HEK293 (cell line): Measurements from ENCODE around the gene EDIL3.

Source experiments
- CTCF ChIA-PET: fragments of 350-600 bp; formaldehyde crosslinking; extraction: SDS; loops from one replicate; lab custom pipeline; 2021; ENCODE audit warnings: antibody characterized with exemption; lab: Yijun Ruan, JAX
- POLR2A ChIA-PET: fragments of 300-600 bp; formaldehyde crosslinking; extraction: SDS; loops from one replicate; lab custom pipeline; 2020; ENCODE audit warnings: antibody characterized with exemption, inconsistent platforms; lab: Yijun Ruan, JAX
- H3K27ac ChIP-seq: fragments of 200-500 bp; sonication (Bioruptor generic); 2 replicates; pipeline ENCODE4 v1.5.1; 2014; ENCODE audit warnings: low read depth, low read length, control low read depth, inconsistent platforms; ENCODE audit errors: extremely low read depth
- H3K36me3 ChIP-seq, 2 experiments: fragments of 200-500 bp in 1 of 2; sonication (Bioruptor generic) in 1 of 2; 1 replicate in 1 of 2; 2 replicates in 1 of 2; pipeline ENCODE4 v1.5.1; 2014 to 2017; ENCODE audit warnings: inconsistent platforms in 2 of 2, low read length in 2 of 2; ENCODE audit not compliant: control insufficient read depth in 2 of 2, insufficient read depth in 1 of 2
- H3K4me1 ChIP-seq: fragments of 200-500 bp; sonication (Bioruptor generic); 2 replicates; pipeline ENCODE4 v1.5.1; 2014; ENCODE audit warnings: mild to moderate bottlenecking, low read length, inconsistent platforms; ENCODE audit not compliant: control insufficient read depth, insufficient read depth
- H3K4me3 ChIP-seq: 2 replicates; pipeline ENCODE4 v1.5.1; 2011; ENCODE audit warnings: low read depth, mild to moderate bottlenecking, control low read depth, low read length, moderate library complexity
- H3K9me3 ChIP-seq: fragments of 200-500 bp; sonication (Bioruptor generic); 2 replicates; pipeline ENCODE4 v1.5.1; 2014; ENCODE audit warnings: low read depth, low read length, inconsistent platforms; ENCODE audit not compliant: control insufficient read depth, insufficient read depth
- EGR2 ChIP-seq: fragments of 450-650 bp; formaldehyde crosslinking; IDR thresholded peaks from 2 replicates; pipeline ENCODE4 v1.5.1; 2016; ENCODE audit warnings: low read depth, missing biosample characterization, missing genetic modification characterization
- ELK4 ChIP-seq: IDR thresholded peaks from 2 replicates; pipeline ENCODE4 v1.6.1; 2011; ENCODE audit warnings: mild to moderate bottlenecking, low read depth, low read length, borderline replicate concordance
- INSM2 ChIP-seq: fragments of 450-650 bp; formaldehyde crosslinking; IDR thresholded peaks from 2 replicates; pipeline ENCODE4 v1.5.1; 2016; ENCODE audit warnings: missing biosample characterization, missing genetic modification characterization
- KLF10 ChIP-seq: fragments of 450-650 bp; IDR thresholded peaks from 2 replicates; pipeline ENCODE4 v1.5.1; 2018; ENCODE audit warnings: missing biosample characterization, mild to moderate bottlenecking, missing genetic modification characterization
- KLF8 ChIP-seq: fragments of 450-650 bp; formaldehyde crosslinking; IDR thresholded peaks from 2 replicates; pipeline ENCODE4 v1.5.1; 2016; ENCODE audit warnings: missing biosample characterization, missing genetic modification characterization
- PRDM2 ChIP-seq: fragments of 450-650 bp; formaldehyde crosslinking; IDR thresholded peaks from 2 replicates; pipeline ENCODE4 v1.5.1; 2016; ENCODE audit warnings: missing biosample characterization, missing genetic modification characterization, borderline replicate concordance
- PRDM6 ChIP-seq: fragments of 450-650 bp; formaldehyde crosslinking; IDR thresholded peaks from 2 replicates; pipeline ENCODE4 v1.5.1; 2017; ENCODE audit warnings: missing biosample characterization, missing genetic modification characterization
- REST ChIP-seq: fragments of 450-650 bp; formaldehyde crosslinking; IDR thresholded peaks from 2 replicates; pipeline ENCODE4 v1.5.1; 2016; ENCODE audit warnings: missing biosample characterization, missing genetic modification characterization
- TCF7L2 ChIP-seq: IDR thresholded peaks from 2 replicates; pipeline ENCODE4 v1.6.1; 2011; ENCODE audit warnings: low read depth, mild to moderate bottlenecking, inconsistent platforms, low read length, moderate library complexity, borderline replicate concordance
- ZBTB20 ChIP-seq: fragments of 450-650 bp; formaldehyde crosslinking; IDR thresholded peaks from 2 replicates; pipeline ENCODE4 v1.5.1; 2016; ENCODE audit warnings: missing biosample characterization, missing genetic modification characterization
- ZNF132 ChIP-seq: fragments of 450-650 bp; formaldehyde crosslinking; IDR thresholded peaks from 2 replicates; pipeline ENCODE4 v1.5.1; 2017; ENCODE audit warnings: missing biosample characterization, missing genetic modification characterization, borderline replicate concordance
- ZNF157 ChIP-seq: fragments of 450-650 bp; formaldehyde crosslinking; IDR thresholded peaks from 2 replicates; pipeline ENCODE4 v1.5.1; 2016; ENCODE audit warnings: missing biosample characterization, missing genetic modification characterization
- ZNF391 ChIP-seq: fragments of 450-650 bp; formaldehyde crosslinking; IDR thresholded peaks from 2 replicates; pipeline ENCODE4 v1.5.1; 2016; ENCODE audit warnings: low read depth, missing biosample characterization, missing genetic modification characterization, borderline replicate concordance
- ZNF394 ChIP-seq: fragments of 450-650 bp; formaldehyde crosslinking; IDR thresholded peaks from 2 replicates; pipeline ENCODE4 v1.5.1; 2016; ENCODE audit warnings: missing biosample characterization, missing genetic modification characterization, mild to moderate bottlenecking, moderate library complexity, borderline replicate concordance
- ZNF48 ChIP-seq: fragments of 450-650 bp; formaldehyde crosslinking; IDR thresholded peaks from 2 replicates; pipeline ENCODE4 v1.5.1; 2016; ENCODE audit warnings: missing biosample characterization, missing genetic modification characterization
- ZNF544 ChIP-seq: fragments of 450-650 bp; formaldehyde crosslinking; IDR thresholded peaks from 2 replicates; pipeline ENCODE4 v1.5.0; 2017; ENCODE audit warnings: missing biosample characterization, missing genetic modification characterization
- ZNF561 ChIP-seq: fragments of 450-650 bp; IDR thresholded peaks from 2 replicates; pipeline ENCODE4 v1.5.1; 2018; ENCODE audit warnings: missing biosample characterization, missing genetic modification characterization, borderline replicate concordance
- ZNF837 ChIP-seq: fragments of 450-650 bp; formaldehyde crosslinking; IDR thresholded peaks from 2 replicates; pipeline ENCODE4 v1.5.1; 2016; ENCODE audit warnings: missing biosample characterization, missing genetic modification characterization

The EDIL3 gene

GRCh38 chr5:84382363-84383295, 2.1 kb downstream of the EDIL3 start (continued):
- peak; percentile 6; the same call in 1 of the 2 replicates for TF ChIP-seq ZNF561 (tag by site-specific recombination)
- TF ChIP-seq ELK4: no peak
- peak; percentile 68; the same call in 1 of the 2 replicates for TF ChIP-seq TCF7L2
- no peak for TF ChIP-seq ZNF132 (tag by site-specific recombination)
- TF ChIP-seq ZBTB20 (tag by site-specific recombination): peak; percentile 97
- TF ChIP-seq ZNF157 (tag by site-specific recombination): no peak
- no peak for TF ChIP-seq ZNF48
- no peak for TF ChIP-seq ZNF544 (tag by site-specific recombination)
- TF ChIP-seq ZNF391 (tag by site-specific recombination): no peak
- TF ChIP-seq KLF8 (tag by site-specific recombination): peak; percentile 59; the same call in 1 of the 2 replicates
- TF ChIP-seq INSM2 (tag by site-specific recombination): no peak
- TF ChIP-seq REST: 0 out of 2 replicates have a peak, but pooled peaks have one; percentile 13
- TF ChIP-seq EGR2: peak; percentile 95
- TF ChIP-seq ZNF837: no peak

- Histone ChIP-seq H3K4me3 (peak overlapping the region; percentile 87), H3K27ac (peak overlapping the region; percentile 95), H3K36me3 (no peaks in the 10 kb centered on the region), H3K9me3 (no peaks in the 10 kb centered on the region), H3K4me1 (peaks cover 10% of the 10 kb centered on the region)
- ChIA-PET POLR2A (interaction anchor here (1.0 kb wide), 1 partner anchor 89 kb away, joined by 3 read pairs; no protein-coding TSS in a partner anchor), CTCF (no interaction called here)
- TF ChIP-seq ZNF394 (tag by site-specific recombination): peak; percentile 14; the same call in 1 of the 2 replicates
- TF ChIP-seq KLF10 (tag by site-specific recombination): peak; percentile 28; the same call in 1 of the 2 replicates
- peak; percentile 59 for TF ChIP-seq PRDM6 (tag by site-specific recombination)
- TF ChIP-seq PRDM2 (tag by site-specific recombination): no peak
Measured at GRCh38 chr5:84381502-84382362, 2.9 kb downstream of the EDIL3 start.
